Measurements from ENCODE around the gene ESRRB. TPM values are rescaled to one million over a fixed set of nuclear protein-coding genes. Genes with fewer than 3 reads are reported as not detected.

The ESRRB gene
- 0.71 and 1.9 TPM in 2 replicates for total RNA-seq (2014; rRNA removed; shearing (Covaris generic); ENCODE audit: low replicate concordance)

DNA sequence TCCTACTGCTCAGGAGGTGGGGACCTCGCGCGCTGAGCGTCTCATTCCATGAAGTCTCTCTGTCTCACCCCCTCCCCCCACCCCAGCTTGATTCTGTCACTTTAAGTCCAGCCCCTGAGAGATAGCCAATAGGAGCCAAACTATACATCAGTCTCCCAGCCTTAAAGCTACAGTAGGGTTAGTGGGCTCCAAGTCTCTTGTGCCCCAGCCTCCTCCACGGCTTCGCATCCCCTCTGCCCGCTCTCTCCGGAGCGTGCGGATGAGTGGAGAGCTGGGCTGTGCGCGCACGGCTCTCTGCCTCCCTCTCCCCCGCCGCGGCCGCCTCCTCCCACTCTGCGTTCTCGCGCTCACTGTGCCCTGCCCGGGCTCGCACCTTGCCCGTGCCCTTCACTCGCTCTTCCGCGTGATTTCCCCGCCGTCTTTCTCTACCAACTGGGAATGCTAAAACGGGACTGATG is at the start of gene ESRRB:
TSS of gene ESRRB (plus strand) at position 191 of the 458 bp plus-strand sequence. CDS start at position 456, 265 bp downstream.
- no peak for DNase-seq (ENCODE audit: low read depth)
- in situ Hi-C loops (cut with HindIII; ENCODE audit: low pct_unique_long_range_greater_than_20kb, low sequenced_read_pairs), result no loop called here

DNA sequence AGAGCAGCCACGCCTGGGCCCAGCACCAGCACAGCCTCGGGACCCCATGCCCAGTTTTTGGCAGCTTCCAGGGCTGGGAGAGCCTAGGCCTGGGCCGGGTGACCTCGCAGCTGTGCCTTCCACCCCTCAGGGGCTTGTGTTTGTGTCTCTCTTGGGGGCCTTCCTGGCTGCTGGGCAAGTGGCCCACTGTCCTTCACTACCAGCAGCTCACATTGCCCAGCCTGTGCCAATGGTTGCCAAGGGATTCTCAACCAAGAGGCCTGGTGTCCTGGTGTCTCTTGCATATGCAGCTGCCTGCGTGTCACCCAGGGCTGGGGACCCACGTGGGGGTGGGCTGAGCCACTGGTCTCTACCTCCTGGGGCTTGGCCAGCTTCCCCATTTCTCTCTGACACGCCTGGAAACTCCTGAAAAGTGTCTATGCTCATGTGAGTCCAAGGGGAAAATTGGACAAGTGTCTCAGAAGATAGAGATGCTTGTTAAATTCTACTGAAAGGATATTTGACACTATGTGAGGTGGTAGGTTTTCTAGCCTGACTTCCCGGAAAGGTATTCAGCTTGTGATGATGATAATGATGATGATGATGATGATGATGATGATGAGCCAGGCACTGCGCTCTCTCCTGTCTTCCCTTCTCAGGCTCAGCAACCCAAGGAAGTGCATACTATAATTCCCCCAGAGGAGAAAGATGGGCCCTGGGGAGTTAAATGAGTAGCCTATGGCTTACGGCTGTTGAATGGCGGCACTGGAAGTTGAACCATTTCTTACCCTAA is 48.8 kb upstream of the ESRRB start:
- in situ Hi-C loops (cut with HindIII; ENCODE audit: low pct_unique_long_range_greater_than_20kb, low sequenced_read_pairs), result no loop called here
- DNase-seq (ENCODE audit: low read depth), result no peak

DNA sequence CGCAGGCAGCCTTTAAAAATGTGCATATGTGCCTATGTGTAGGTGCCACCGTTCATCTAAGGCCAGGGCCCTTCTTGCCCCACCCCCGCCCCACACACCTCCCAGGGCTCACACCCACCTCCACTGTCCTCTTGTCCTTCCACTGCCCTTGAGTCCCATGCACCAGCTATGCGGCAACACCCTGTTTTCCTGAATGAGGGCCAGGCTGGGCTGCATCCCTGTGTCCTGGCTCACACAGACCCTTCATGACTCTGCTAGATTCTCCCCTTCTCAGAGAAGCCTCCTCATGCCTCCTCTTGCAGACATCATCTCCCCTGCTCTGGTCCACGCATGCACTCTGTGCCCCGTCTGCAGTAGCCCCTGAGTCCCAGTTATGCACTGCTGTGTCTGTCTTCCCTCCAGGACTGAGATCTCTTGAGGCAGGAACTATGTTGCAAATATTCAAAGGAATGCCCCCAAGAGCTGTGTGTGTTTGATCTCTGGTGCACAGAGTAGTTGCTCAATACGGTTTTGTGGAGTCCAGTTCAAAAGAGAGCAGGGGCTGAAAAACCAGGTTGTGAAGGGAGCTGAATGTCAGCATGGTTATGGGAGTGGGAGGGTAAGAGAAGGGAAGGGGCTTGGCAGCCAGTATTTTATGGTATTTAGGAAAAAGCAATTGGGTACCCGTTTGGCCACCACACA is 47.3 kb upstream of the ESRRB start:
- in situ Hi-C loops (cut with HindIII; ENCODE audit: low pct_unique_long_range_greater_than_20kb, low sequenced_read_pairs), result no loop called here
- no peak for DNase-seq (ENCODE audit: low read depth)

DNA sequence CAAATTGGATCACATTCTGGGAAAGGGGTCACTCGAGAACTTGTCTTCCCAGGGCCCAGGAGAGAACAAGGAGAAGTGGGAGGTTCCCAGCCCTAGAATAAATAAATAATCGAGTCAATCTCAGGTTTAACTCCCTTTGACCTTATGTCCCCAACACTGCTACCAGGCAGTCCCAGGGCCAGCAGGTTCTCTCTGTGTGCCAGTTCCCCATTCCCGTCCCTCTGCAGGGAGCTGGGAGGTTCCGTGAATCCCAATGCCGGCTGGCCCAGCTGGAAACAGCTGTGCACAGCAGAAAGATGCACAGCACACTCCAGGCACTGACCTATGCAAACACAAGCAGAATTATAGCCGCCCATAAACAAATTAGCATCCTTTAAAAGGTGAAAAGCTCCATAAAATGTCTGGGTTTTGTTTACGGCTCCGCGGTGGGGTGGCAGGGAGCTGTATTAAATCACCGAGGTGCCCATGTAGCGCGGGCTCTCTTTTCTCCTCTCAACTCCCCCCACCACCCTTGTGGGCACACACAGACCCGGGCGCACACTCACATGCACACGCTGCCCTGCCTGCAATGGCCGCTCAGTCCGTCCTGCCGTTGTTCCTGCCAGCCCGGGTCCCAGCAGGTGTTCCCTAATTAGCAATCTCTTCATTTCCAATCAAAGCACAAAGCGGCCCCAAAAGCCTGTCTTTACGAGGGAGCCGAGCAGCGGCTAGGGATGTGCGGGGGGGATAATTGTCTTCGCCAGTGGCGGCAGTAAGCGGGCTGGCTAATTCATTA is 46.6 kb upstream of the ESRRB start:
- no peak for DNase-seq (ENCODE audit: low read depth)
- in situ Hi-C loops (cut with HindIII; ENCODE audit: low pct_unique_long_range_greater_than_20kb, low sequenced_read_pairs), result no loop called here

DNA sequence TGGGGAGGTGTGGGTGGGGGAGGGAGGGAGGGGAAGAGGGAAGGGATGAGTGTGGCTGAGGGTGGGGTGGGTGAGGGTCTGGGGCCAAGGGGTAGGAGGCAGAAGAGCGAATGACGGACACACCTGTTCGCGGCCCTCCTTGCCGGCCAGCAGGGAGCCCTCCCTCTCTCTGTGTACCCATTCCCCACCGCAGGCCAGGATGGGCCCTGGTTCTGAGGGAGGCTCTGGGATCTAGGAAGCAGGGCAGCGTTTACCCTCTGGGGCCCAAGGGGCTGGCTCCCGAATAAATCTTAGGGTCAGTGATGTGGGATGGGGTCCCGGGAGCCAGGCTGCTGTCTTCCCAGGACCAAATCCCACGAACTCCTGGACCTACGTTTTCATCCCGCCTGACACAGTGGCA is 46.0 kb upstream of the ESRRB start:
- DNase-seq (ENCODE audit: low read depth), result no peak
- in situ Hi-C loops (cut with HindIII; ENCODE audit: low pct_unique_long_range_greater_than_20kb, low sequenced_read_pairs), result no loop called here

DNA sequence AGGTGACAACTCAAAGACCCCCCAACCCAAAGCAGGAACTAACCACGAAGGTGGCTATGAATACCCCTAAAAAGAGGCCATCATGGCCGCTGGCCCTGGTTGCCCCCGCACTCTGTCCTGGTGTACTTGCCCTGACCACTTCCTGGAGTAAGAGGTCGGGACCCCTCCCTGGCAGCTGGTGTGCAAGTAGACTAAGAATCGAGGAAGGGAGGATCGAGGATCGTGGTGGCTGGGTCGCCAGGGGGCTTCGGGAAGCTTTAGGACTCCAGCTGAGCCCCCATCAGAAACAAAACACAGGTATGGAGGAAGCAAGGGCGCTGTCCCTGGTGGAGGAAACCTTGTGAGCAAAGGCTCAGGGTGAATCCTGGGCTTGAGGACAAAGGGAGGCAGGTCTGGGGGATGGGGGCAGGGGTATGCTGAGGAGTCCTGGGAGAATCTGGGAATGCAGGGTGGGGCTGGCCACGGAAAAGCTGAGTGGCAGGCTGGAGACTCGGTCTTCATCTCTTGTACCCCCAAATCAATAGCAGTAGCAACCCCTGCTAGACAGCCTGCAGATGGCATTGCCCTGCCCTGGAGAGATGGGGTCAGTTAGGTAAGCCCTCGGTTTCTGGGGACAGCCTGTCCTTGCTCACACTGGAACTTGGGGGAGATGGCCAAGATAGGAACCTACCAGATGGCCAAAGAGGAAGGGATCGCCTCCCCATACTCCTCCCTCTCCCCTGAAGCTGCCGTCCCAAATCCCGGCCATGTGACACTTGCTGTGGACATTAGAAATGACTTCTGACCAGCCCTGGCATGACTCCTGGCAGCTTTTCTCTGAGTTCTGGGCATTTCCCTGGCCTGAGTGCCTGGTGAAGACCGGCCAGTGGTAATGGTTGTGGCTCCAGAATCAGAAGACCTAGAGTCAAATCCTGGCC is 45.3 kb upstream of the ESRRB start:
- in situ Hi-C loops (cut with HindIII; ENCODE audit: low pct_unique_long_range_greater_than_20kb, low sequenced_read_pairs), result no loop called here
- no peak for DNase-seq (ENCODE audit: low read depth)

DNA sequence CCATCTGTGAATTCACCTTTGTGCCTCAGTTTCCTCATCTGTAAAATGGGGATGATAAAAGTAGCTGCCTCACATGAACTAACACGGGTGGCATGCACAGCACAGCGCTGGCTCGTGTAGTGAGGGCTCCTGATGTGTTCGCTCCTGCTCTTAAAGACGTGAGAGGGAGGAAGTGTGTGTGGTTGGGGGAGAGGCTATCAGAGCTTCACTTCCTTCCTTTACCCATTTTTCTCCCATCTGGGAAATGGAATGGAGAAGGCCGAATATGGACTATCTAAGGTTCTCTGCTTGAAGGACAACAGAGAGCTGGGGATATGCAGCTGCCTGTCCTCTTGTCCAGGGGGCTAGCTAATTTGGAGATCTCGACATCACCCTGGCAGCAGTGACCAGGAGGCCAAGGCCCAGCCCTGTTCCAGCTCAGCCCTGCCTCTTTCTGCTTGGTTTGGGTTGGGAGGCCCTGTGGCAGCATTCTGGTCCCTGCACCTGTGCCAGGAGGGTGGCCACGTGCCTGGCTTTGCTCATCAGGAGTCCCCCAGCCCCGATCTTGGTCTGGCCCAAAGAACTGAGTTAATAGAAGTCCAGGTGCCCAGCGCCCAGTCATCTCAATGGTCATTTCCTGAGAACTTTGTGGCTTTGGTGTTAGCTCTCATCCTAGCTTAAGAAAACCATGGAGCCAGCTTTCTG is 44.5 kb upstream of the ESRRB start:
- in situ Hi-C loops (cut with HindIII; ENCODE audit: low pct_unique_long_range_greater_than_20kb, low sequenced_read_pairs), result no loop called here
- no peak for DNase-seq (ENCODE audit: low read depth)

DNA sequence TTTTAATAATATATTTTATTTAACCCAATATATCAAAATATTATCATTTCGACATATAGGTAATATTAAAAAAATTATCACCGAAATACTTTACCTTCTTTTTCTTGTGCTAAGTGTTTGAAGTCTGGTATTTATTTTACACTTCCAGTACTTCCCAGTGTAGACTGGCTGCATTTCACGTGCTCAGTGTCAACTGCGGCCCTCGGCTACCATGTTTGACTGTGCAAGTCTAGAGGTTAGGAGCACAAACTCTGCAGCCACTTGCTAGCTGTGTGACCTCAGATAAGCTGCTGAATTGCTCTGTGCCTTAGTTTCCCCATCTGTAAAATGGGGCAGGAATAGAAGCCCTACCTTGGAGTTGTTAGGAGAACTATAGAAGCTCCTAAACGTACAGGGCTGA is 42.3 kb upstream of the ESRRB start:
- DNase-seq (ENCODE audit: low read depth), result no peak
- in situ Hi-C loops (cut with HindIII; ENCODE audit: low pct_unique_long_range_greater_than_20kb, low sequenced_read_pairs), result no loop called here

DNA sequence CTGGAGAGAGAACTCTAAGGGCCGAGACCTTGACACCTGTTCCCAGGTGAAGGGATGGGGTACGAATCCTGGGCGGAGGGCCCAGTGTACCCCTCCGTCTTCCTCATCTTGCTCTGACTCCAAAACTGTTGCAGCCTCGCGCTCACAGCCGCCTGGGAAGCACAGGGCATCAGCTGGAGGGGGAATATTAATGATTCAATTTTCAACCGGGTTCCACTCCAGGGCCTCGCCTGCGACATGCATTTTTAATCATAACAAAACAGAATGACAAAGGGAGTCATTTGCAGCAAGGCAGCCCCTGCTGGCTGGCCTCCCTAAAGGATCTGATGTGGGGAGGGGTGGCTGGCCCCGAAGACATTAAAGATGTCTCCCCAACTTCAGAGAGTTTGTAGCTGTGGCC is 41.6 kb upstream of the ESRRB start:
- DNase-seq (ENCODE audit: low read depth), result no peak
- in situ Hi-C loops (cut with HindIII; ENCODE audit: low pct_unique_long_range_greater_than_20kb, low sequenced_read_pairs), result no loop called here

DNA sequence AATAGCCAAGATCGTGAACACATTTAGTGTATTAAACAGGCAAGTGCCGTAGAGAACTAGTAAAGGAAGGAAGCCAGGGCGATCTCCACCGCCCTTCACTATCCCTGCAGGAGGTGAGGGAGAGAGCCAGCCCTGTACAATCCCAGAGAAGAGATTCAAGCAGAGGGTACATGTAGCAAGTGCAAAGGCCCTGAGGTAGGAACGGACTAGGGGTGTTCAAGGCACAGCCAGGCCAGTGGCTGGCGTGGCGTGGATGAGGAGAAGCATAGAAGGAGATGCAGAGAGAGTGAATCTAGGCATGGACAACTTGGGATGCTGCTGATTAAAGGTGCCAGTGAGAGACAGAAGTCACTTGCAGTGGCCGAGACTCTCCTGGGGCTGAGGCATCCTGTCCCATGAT is 39.1 kb upstream of the ESRRB start:
- no peak for DNase-seq (ENCODE audit: low read depth)
- in situ Hi-C loops (cut with HindIII; ENCODE audit: low pct_unique_long_range_greater_than_20kb, low sequenced_read_pairs), result no loop called here

DNA sequence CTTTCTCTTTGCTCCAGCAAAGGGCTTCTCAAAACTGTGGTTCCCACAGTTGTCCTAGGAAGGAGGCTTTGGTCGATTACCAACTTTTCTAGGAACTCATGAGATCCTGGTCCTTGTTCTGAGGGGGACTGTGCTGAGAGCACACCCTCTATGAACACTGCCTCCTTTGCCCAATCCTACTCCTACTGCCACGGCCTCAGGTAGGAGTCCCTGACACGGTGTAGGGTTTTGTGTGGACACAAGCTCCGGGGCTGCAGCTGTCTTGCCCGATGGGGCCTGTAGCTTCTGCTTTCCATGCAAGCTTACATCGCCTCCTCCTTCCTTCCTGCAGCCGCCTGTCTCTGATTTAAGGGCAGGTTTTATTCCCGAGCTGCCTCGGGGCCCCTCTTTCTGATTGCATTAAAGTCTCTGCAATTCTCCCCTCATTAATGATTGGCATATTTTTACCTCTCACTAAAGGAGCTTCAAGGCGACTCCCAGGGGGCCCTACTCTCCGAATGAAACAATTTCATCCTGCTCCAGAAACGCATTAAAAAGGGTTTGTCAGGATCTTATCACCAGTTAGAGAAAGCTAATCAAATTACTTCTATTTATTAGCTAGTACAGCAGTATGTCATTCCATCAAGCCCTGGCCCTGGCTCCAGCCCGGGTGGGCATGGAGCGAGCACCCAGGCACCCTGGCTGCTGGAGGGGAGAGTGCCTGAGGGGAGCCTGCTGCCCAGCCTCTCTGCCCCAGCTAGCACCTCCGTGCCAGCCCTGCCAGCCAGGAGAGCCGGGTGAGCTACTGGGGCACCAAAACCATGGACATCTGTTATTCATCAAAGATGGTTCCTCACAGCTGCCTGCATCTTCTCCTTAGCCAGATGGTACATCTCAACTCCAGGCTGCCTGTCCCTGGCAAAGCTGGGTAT is 38.0 kb upstream of the ESRRB start:
- in situ Hi-C loops (cut with HindIII; ENCODE audit: low pct_unique_long_range_greater_than_20kb, low sequenced_read_pairs), result no loop called here
- no peak for DNase-seq (ENCODE audit: low read depth)

DNA sequence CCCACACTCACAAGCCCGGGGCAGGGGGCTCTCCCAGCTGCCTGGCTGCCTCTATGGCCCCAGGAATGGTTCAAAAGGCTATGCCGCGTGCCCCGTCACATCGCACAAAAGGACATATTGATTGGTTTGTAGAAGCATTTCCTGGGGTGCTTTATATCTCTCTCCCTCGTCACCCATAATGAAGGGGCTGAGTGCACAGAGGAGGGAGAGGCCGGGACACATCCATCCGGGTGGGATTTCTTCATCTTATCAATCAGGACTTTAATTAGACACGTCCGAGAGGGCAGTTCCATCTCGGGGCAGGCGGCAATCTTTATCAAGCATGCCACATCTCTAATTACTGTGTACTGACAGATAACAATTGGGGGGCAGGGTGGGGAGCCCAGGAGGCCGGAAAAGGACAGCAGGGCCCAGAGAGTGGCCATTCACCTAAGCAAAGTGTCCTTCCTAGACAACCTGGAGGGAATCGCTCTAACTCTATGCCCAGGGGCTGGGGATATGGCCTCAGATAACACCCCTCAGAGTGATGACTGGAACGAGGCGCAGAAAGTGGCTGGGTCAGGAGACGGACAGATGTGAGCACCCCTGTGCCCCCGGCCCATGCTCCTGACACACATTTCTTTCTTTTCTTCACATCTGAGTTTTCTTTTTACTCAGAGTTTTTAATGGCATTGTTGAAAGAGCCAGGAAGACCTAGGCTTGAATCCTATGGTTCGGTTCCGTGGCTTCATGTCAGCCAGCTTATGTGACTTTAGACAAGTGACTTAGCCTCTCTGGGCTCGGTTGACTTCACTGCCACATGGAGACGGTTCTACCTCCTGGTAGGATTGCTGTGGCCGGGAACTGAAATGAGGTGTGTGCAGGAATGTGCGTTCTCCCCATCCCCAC is 36.0 kb upstream of the ESRRB start:
- DNase-seq (ENCODE audit: low read depth), result no peak
- in situ Hi-C loops (cut with HindIII; ENCODE audit: low pct_unique_long_range_greater_than_20kb, low sequenced_read_pairs), result no loop called here

DNA sequence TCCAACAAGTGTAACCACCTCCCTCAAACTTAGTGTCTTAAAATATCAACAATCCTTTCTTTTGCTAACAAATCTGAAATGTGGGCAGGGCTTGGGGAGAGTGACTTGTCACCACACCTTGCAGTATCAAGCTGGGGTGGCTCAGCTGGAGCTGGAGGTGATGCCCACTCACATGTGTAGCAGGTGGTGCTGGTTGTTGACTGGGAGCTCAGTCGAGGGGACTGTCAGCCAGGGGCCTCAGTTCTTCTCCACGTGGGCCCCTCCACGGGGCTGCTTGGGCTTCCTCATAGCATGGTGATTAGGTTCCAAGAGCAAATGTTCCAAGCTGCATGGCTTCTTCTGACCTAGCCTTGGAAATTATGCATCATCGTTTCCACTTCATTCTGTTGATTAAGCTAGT is 32.6 kb upstream of the ESRRB start:
- no peak for DNase-seq (ENCODE audit: low read depth)
- in situ Hi-C loops (cut with HindIII; ENCODE audit: low pct_unique_long_range_greater_than_20kb, low sequenced_read_pairs), result no loop called here

DNA sequence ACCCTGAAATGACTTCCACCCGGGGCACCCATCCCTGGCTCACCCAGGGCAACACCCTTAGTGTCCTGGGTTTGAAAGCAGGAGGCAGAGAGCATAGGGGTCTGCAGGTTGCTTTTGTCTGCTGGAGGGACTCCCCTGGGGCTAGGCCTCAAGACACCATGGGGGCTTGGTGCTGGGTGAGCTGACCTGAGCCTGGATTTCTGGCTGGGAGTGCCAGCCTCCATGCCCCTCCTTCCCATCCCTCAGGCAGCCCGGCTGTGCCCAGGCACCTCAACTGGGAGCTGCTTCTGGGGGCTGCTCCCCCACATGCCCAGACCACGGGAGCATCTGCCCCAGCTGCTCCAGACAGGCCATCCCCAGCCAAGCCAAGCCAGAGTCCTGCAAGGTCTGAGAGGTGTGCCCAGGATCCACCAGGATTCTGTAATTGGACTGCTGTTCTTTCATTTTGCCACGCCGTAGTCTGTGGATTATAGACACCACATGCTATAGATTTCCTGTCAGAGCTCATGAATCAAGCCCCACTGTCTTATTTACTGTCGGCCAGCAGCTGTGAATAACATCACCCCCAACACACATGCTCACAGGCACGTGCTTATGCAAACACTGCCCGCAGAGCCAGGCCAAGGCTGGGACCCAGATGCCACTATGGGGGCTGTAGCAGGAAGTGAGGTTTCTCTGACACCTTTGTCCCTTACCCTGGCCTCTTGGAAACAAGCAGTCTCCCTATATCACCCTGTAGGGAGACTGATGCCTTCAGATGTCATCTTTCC is 29.4 kb upstream of the ESRRB start:
- in situ Hi-C loops (cut with HindIII; ENCODE audit: low pct_unique_long_range_greater_than_20kb, low sequenced_read_pairs), result no loop called here

DNA sequence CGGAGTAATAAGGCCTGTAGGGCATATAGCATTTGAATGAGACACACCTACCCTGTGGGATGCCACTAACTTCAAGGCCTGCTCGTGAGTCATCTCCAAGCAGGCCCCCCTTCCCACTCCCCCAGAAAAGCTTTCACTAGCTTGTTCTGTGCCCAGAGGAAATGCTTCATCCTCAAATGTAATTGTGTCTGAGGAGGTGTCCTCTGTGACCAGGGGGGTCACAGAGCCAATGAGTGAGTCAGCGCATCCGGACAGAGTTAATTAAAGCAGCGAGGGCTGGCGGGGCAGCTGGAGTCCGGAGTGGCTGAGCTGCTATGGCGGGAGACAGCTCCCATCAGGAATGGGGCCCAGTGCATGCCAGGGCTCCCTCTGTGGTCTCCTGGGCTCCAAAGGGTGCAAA is 27.0 kb upstream of the ESRRB start:
- DNase-seq (ENCODE audit: low read depth), result peak; percentile 26
- in situ Hi-C loops (cut with HindIII; ENCODE audit: low pct_unique_long_range_greater_than_20kb, low sequenced_read_pairs), result no loop called here

More for the DNA sequence above, 29.4 kb upstream of the ESRRB start:
- no peak for DNase-seq (ENCODE audit: low read depth)

Data from Caki2 (cell line).